Renal cortex interstitium (tissue), 11 donors: Measurements from ENCODE around the gene CWC27. TPM values are rescaled to one million over a fixed set of nuclear protein-coding genes. Genes with fewer than 3 reads are reported as not detected.
"Not testable (repeated sequence)": the region's sequence is repeated elsewhere in the genome, so short reads cannot be mapped to it uniquely, and the experiment has no call there.

ENCODE experiments used
- DNase-seq, 11 donors: peaks; one replicate each; pipeline ENCODE4 v3.0.0-alpha.2; 2013; ENCODE audit warnings: low read depth in 9 of 11, low spot score in 4 of 11; ENCODE audit errors: extremely low read depth in 1 of 11
- polyA plus RNA-seq, 3 donors: library from polyadenylated mRNA; unstranded; fragments of 120-200 nt; gene quantifications; one replicate each; pipeline ENCODE4 v1.2.1, GENCODE V29; 2013; ENCODE audit not compliant: insufficient read length in 3 of 3

The CWC27 gene
- polyA plus RNA-seq, 3 donors = 32.6 to 46.3 (median 39.8) TPM

- DNase-seq = no peak
These were observed 112.1 kb downstream of the CWC27 start for GRCh38 chr5:64880821-64881220.

GRCh38 chr5:64883912-64884311, 115.2 kb downstream of the CWC27 start:
- DNase-seq = no peak

- no peak for DNase-seq
These were observed 115.8 kb downstream of the CWC27 start for GRCh38 chr5:64884541-64884940.

- DNase-seq = no peak
These were observed 119.2 kb downstream of the CWC27 start for GRCh38 chr5:64887910-64888309.

GRCh38 chr5:64895748-64896147, 127.0 kb downstream of the CWC27 start:
- no peak for DNase-seq

GRCh38 chr5:64899838-64900237, 131.1 kb downstream of the CWC27 start:
- DNase-seq = no peak

- no peak for DNase-seq
These were observed 131.9 kb downstream of the CWC27 start for GRCh38 chr5:64900618-64901017.

GRCh38 chr5:64907399-64907798, 138.7 kb downstream of the CWC27 start:
- DNase-seq = not testable (repeated sequence)

GRCh38 chr5:64914396-64914795, 145.7 kb downstream of the CWC27 start:
- no peak for DNase-seq

- DNase-seq = no peak
These were observed 149.4 kb downstream of the CWC27 start for GRCh38 chr5:64918083-64918482.

- DNase-seq = no peak
These were observed 152.7 kb downstream of the CWC27 start for GRCh38 chr5:64921386-64921785.

GRCh38 chr5:64923151-64923685, 154.5 kb downstream of the CWC27 start:
- DNase-seq = no peak

- DNase-seq = no peak
These were observed 156.4 kb downstream of the CWC27 start for GRCh38 chr5:64925123-64925522.

GRCh38 chr5:64929833-64930232, 161.1 kb downstream of the CWC27 start:
- no peak for DNase-seq

- no peak for DNase-seq
These were observed 162.1 kb downstream of the CWC27 start for GRCh38 chr5:64930672-64931318.

GRCh38 chr5:64939422-64939771, 170.7 kb downstream of the CWC27 start:
- DNase-seq = not testable (repeated sequence)

GRCh38 chr5:64939772-64940510, 171.2 kb downstream of the CWC27 start:
- peak in 3 of 11 donors; percentile 1 to 13 (median 7) for DNase-seq

- no peak for DNase-seq
These were observed 173.7 kb downstream of the CWC27 start for GRCh38 chr5:64942460-64942859.

GRCh38 chr5:64944868-64945267, 176.1 kb downstream of the CWC27 start:
- DNase-seq = no peak

GRCh38 chr5:64947031-64947430, 178.3 kb downstream of the CWC27 start:
- DNase-seq = peak in 7 of 11 donors; percentile 12 to 57 (median 19)

GRCh38 chr5:64947801-64948200, 179.1 kb downstream of the CWC27 start:
- no peak for DNase-seq
